ENCODE data around the gene TULP1. TPM values are rescaled to one million over a fixed set of nuclear protein-coding genes. Genes with fewer than 3 reads are reported as not detected.

The TULP1 gene
- total and polyA plus RNA-seq, 7 donors: 0.05 to 0.09 (median 0.08) TPM; not detected in 4

DNA sequence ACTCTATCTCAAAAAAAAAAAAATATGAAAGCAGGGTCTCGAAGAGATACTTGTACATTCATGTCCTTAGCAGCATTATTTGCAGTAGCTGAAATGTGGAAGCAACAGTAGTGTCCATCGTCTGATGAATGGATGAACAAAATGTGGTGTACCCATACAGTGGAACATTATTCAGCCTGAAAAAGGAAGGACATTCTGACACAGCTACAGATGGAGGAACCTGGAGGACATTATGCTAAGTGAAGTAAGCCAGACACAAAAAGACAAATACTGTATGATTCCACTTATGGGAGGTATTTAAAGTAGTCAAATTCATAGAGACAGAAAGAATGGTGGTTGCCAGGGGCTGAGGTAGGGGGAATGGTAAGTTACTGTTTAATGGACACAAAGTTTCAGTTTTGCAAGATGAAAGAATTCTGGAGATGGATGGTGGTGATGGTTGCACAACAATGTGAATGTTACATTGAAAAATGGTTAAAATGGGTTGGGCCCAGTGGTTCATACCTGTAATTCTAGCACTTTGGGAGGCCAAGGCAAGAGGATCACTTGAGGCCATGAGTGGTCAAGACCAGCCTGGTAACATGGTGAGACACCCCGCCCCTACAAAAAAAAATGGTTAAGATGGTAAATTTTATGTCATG, 11.8 kb upstream of the TULP1 start:
- intact Hi-C loops (cut with DNase I): no loop called here
- H3K4me1 ChIP-seq: no peaks in the 10 kb centered on the region
- DNase-seq (no peak), ATAC-seq (no peak)
- WGBS, 3 donors: 84 to 94% (median 91%) methylated on average over 3 of the region's 3 CpGs
- no peak overlapping the region for H3K27ac ChIP-seq
- no peaks in the 10 kb centered on the region for H3K27me3 ChIP-seq (ENCODE audit: insufficient read depth in 3 of 3, low read length in 2 of 3)
- H3K36me3 ChIP-seq (ENCODE audit: insufficient read depth in 1 of 2, low read depth in 1 of 2): no peaks in the 10 kb centered on the region
- TF ChIP-seq CTCF (IDR thresholded peaks at IDR 0.05): no peak
- H3K9me3 ChIP-seq: no peaks in the 10 kb centered on the region
- H3K4me3 ChIP-seq: no peak overlapping the region

DNA sequence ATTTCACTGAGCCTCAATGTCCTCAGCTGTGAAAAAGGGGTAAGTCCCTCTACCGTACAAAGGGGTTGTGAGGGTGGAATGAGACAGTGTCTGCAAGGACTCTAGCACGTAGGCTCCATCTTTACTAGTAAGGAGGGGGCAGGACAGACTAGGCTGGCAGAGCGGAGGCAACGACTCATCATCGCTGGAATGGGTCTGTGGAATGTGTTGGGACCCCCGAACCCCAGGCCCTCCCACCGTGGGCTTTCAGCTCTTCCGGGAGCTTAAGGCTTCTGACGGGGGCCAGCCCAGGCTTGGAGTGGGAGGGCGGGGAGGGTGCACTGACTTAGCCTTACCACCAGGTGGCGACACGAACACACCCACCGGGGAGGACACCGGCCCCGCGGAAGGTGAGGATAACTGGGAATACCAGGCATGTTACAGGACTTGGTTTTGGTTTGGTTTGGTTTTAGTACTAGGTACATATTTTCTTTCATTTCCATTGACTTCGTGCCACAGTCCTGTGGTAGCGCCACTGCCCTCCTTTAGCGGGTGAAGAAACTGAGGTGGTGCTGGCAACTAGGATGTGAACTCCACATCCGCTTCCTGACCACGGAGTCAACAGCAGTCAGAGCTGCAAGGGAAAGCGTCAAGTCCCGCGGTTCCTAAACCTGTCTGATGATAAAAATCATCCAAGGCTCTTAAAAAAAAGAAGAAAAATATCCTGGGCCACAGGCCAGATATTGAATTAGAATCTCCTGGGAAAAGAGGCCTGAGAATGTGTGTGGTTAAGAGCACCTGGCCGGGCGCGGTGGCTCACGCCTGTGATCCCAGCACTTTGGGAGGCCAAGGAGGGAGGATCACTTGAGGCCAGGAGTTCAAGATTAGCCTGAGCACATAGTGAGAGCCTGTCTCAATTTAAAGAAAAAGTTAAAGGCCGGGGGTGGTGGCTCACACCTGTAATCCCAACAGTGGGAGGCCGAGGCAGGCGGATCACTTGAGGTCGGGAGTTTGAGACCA, 10.3 kb upstream of the TULP1 start:
- peak; percentile 75 to 88 for DNase-seq
- H3K9me3 ChIP-seq: no peaks in the 10 kb centered on the region
- ATAC-seq: peak; percentile 89 to 97 (median 94)
- H3K4me3 ChIP-seq: peak overlapping the region; percentile 52
- H3K27me3 ChIP-seq (ENCODE audit: insufficient read depth in 3 of 3, low read length in 2 of 3): no peaks in the 10 kb centered on the region
- H3K27ac ChIP-seq: no peak overlapping the region
- no peaks in the 10 kb centered on the region for H3K36me3 ChIP-seq (ENCODE audit: insufficient read depth in 1 of 2, low read depth in 1 of 2)
- intact Hi-C loops (cut with DNase I): loop anchor here (1.0 kb wide), 3 partner anchors 60 to 215 kb away; partner anchors contain the start of gene ARMC12 (in 1 of the 2)
- no peaks in the 10 kb centered on the region for H3K4me1 ChIP-seq
- peak; percentile 99 for TF ChIP-seq CTCF (IDR thresholded peaks at IDR 0.05)
- 33 to 38% (median 35%) methylated on average over 30 to 32 of the region's 32 CpGs for WGBS, 3 donors

DNA sequence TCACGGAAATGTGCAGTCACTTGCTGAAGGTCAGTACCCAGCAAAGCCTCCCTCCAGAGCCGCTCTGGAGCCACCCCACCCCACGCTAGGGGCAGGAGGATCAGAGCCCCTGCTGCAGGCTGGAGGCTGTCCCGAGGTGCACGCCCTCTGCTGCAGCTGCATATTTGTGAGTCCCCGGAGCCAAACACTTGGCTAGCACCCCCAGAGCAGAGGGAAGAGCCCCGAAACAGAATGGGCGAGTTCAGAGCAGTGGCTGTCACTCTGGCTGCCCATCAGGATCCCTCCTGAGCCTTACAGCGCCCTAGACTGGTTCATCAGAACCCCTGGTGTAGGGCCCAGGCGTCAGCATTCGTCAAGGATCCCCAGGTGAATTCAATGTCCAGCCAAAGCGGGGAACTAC, 9.5 kb upstream of the TULP1 start:
- WGBS, 3 donors: 55 to 64% (median 63%) methylated on average over 12 of the region's 12 CpGs
- H3K4me3 ChIP-seq: no peak overlapping the region
- H3K9me3 ChIP-seq: no peaks in the 10 kb centered on the region
- ATAC-seq (no peak), DNase-seq (no peak)
- no peaks in the 10 kb centered on the region for H3K36me3 ChIP-seq (ENCODE audit: insufficient read depth in 1 of 2, low read depth in 1 of 2)
- TF ChIP-seq CTCF (IDR thresholded peaks at IDR 0.05): no peak
- no peak overlapping the region for H3K27ac ChIP-seq
- intact Hi-C loops (cut with DNase I): loop anchor here in 1 of 2 donors (1.0 kb wide), 1 partner anchor 216 kb away; no protein-coding TSS in a partner anchor
- no peaks in the 10 kb centered on the region for H3K27me3 ChIP-seq (ENCODE audit: insufficient read depth in 3 of 3, low read length in 2 of 3)
- H3K4me1 ChIP-seq: no peaks in the 10 kb centered on the region

- no peak overlapping the region for H3K4me3 ChIP-seq
- no peak overlapping the region for H3K27ac ChIP-seq
- TF ChIP-seq CTCF (IDR thresholded peaks at IDR 0.05): no peak
- H3K36me3 ChIP-seq (ENCODE audit: insufficient read depth in 1 of 2, low read depth in 1 of 2): no peaks in the 10 kb centered on the region
- 84 to 97% (median 91%) methylated on average over 4 of the region's 4 CpGs for WGBS, 3 donors
- no peak for ATAC-seq
- no peaks in the 10 kb centered on the region for H3K4me1 ChIP-seq
- H3K27me3 ChIP-seq (ENCODE audit: insufficient read depth in 3 of 3, low read length in 2 of 3): no peaks in the 10 kb centered on the region
- intact Hi-C loops (cut with DNase I): no loop called here
- DNase-seq: no peak
- no peaks in the 10 kb centered on the region for H3K9me3 ChIP-seq
Observed at GRCh38 chr6:35521235-35521634, 8.5 kb upstream of the TULP1 start.

Measured in psoas muscle (tissue), 8 donors.